VCaP (cell line): Measurements from ENCODE around the gene HAS3.

Experiments used
- H3K27ac ChIP-seq: fragments of 450-650 bp; 2 replicates; pipeline ENCODE4 v1.5.1; 2017
- CTCF ChIP-seq: fragments of 450-650 bp; conservative IDR thresholded peaks from 2 replicates; pipeline ENCODE4 v1.5.1; 2017; ENCODE audit warnings: mild to moderate bottlenecking, moderate library complexity

HAS3 gene

GRCh38 chr16:69160192-69160591 lies 54.7 kb downstream of the HAS3 start:
- no peak for TF ChIP-seq CTCF

GRCh38 chr16:69165584-69165983 lies 60.1 kb downstream of the HAS3 start:
- TF ChIP-seq CTCF, result no peak
- no peak overlapping the region for H3K27ac ChIP-seq

More at GRCh38 chr16:69160192-69160591, 54.7 kb downstream of the HAS3 start:
- no peak overlapping the region for H3K27ac ChIP-seq

GRCh38 chr16:69166221-69166833 lies 60.9 kb downstream of the HAS3 start:
- TF ChIP-seq CTCF, result no peak
- no peak overlapping the region for H3K27ac ChIP-seq

GRCh38 chr16:69166946-69167930 lies 61.8 kb downstream of the HAS3 start:
- H3K27ac ChIP-seq, result no peak overlapping the region
- no peak for TF ChIP-seq CTCF
